DMS79 (cell line): ENCODE data around the gene TSPAN9.
"Not testable (repeated sequence)": the region's sequence is repeated elsewhere in the genome, so short reads cannot be mapped to it uniquely, and the experiment has no call there.

Experiments
- DNase-seq: peaks from one replicate; lab custom pipeline; 2025; lab: John Stamatoyannopoulos, UW

Gene TSPAN9

DNA sequence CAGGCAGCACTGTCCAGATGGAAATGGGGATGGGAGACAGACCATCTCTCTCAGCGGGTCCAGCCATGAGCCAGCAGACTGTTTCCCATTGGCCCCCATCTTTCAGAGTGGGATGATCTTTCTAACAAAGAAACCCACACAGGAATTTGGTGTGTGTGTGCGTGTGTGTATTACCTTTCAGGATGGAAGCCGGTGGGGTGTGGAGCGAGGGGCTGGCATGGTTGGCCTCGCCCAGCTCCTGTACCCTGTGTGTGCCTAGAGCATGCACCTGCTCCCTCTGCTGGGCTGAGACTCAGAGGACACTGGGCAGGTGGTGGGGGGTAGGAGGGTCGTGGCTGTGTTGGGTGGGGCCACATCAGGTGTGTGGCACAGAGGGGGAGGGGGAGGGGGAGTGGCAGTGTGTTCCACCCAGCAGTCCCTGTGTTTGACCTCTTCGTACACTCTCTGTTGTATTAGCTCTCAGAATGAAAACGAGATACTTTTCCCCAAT is 33.0 kb upstream of the TSPAN9 start:
- DNase-seq = no peak

- no peak for DNase-seq
These were observed 31.7 kb upstream of the TSPAN9 start for GRCh38 chr12:3045494-3045893.

- no peak for DNase-seq
These were observed 31.2 kb upstream of the TSPAN9 start for GRCh38 chr12:3045989-3046388.

- DNase-seq = no peak
These were observed 30.6 kb upstream of the TSPAN9 start for GRCh38 chr12:3046441-3047200.

- DNase-seq = no peak
These were observed 29.2 kb upstream of the TSPAN9 start for GRCh38 chr12:3047961-3048360.

DNA sequence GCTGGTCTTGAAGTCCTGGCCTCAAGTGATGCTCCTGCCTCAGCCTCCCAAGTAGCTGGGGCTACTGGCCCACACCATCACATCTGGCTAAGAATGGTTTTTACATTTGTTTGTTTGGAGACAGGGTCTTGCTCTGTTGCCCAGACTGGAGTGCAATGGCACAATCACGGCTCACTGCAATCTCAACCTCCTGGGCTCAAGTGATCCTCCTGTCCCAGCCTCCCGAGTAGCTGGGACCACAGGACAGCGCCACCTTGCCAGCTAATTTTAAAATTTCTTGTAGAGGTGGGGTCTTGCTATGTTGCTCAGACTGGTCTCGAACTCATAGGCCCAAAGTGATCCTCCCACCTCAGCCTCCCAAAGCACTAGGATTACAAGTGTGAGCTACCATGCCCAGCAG is 28.6 kb upstream of the TSPAN9 start:
- no peak for DNase-seq

DNA sequence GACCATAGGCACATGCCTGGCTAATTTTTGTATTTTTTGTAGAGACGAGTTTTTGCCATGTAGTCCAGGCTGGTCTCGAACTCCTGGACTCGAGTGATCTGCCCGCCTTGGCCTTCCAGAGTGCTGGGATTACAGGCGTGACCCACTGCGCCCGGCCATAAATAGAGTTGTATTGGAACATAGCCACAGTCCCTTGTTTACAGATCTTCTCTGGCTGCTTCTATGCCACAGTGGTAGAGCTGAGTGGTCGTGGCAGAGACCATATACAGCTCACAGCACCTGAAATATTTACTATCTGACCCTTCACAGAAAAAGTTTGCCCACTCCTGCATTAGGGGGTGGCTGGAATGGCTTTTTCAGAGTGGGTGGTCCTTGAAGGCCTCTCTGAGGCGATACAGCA is 28.0 kb upstream of the TSPAN9 start:
- DNase-seq = no peak

DNA sequence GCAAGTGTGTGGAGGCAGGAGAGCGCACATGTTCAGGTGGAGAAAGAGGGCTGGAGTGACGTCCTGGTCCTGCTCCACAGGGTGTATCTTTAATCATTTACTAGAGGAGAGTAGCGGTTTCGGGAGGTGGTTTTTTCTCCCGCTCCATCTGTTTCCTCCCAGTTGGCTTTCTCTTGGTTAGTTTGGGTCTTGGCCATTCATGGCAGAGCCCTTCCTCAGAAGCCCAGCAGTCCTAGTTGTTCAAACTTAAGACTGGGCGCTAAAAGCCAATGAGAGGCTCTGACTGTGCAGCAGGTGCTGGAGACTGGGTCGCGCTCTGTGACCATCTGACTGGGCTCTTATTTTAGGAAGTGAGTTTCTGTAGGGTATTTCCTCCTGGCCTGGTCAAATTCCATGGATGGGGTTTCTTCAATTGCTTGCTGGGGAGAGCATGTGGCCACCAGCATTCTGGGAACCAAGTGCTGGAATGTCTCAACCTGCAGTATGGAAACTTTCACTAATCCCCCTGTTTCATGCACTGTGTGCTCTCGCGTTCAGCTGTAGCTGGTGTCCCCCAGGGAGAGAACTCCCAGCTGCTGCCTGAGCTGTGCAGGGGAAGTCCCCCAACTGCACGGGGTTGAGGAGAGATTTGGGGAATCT is 27.4 kb upstream of the TSPAN9 start:
- DNase-seq = no peak

DNA sequence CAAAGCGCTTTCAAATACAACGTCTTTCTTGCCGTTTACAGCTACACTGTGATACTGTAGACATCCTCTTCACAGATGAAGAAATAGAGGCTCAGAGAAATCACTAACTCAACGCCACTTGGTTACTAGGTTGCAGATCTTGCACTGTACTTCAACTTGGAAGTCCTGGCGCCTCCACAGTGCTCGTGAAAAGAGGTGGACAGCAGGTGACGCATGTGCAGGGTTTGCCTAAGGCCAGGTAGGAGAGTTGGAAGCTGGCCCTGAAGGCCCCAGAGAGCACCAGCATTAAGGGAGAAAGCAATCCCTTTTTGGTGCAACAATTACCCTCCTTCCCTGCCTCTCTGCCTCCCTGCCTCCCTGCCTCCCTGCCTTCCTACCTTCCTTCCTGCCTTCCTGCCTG is 22.8 kb upstream of the TSPAN9 start:
- no peak for DNase-seq

- DNase-seq = no peak
These were observed 22.0 kb upstream of the TSPAN9 start for GRCh38 chr12:3055026-3055703.

GRCh38 chr12:3055704-3056467 is 21.3 kb upstream of the TSPAN9 start:
- DNase-seq = no peak

GRCh38 chr12:3061059-3061458 is 16.1 kb upstream of the TSPAN9 start:
- DNase-seq = no peak

DNA sequence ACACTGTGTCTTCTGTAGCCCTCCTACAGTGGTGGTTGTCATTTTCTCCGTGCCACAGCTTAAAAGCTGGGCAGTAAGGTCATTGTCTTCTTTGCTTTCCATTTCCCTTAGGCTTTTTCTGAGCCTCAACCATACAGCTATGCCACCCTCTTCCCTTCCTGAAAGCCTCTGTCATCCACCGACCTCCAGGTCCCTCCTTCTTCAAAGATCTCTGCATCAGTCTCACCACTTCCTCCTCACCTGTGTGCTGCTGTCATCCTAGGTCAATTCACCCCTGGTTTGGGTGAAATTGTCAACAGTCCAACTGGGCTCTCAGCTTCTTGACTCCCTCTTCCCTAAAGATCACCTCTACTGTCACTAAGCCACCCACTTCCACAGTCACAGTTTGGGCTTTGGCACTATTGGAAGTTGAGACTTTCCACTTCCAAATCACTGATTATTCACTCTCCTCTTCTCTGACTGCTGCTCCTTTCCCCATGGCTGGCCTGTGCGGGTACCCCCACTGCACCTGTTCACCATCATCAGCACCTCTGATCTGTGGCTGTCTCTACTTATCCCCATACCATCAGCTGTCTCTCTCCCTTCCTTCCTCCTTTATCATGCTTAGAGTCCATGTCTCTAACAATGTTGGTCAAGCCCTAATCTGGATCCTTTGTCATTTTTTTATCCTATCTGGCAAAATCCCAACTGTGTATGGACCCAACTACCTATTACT is 15.5 kb upstream of the TSPAN9 start:
- DNase-seq = no peak

DNA sequence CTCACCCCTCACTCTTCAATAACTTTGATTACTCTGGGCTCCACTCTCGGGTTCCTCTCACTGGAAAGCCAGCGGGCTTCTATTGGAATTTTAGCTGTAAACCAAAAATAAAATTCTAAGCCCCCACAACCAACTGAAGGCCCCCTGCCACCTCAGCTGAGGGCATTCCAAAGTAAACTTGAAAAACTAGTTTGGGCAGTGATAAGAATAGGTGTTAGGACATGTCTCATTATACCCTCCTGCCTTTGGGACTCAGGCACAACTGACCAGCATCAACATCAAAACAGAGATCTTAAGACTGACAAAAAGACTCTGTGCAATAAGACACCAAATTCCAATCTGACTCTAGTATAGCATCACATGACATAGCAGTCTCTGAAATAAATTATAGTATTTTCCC is 11.9 kb upstream of the TSPAN9 start:
- DNase-seq = no peak

GRCh38 chr12:3065846-3066245 is 11.3 kb upstream of the TSPAN9 start:
- not testable (repeated sequence) for DNase-seq

DNA sequence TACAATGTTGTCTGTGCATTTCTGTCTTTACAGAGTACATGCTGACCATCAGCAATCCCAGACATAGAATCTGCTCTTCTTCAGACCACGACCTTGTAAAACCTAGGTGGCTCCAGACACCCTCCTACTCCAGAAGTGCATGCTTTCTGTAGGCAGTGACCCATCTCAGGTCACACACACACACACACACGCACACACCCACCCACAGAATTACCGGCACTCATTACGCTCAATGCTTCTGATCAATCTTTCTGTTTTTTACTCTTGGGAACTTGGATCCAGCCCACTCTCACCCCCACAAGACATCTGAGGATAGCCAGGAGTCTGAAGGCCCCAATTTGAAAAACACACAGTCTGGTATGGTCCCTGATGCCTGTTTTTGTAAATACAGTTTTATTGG is 7.5 kb upstream of the TSPAN9 start:
- no peak for DNase-seq

DNA sequence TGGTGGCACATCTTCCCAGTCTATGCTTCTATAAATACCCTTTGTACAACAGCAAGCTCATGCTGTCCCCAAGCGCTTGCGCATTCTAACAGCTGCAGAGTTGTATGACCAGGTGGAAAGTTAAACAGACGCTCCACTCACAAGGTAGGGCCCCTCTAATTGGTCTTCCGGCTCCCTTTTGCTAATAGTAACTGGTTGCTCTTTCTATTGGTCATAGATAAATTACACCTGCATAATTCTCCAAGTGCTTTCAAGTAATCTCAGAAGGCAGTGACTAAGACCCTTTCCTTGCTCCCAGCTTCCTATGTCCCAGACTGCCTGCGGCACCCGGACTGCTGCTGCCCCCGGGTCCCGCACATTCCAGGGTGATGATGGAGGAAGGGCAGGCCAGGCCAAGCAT is 6.1 kb upstream of the TSPAN9 start:
- no peak for DNase-seq

GRCh38 chr12:3071710-3072109 is 5.5 kb upstream of the TSPAN9 start:
- DNase-seq = no peak

- DNase-seq = peak; percentile 49
These were observed 3.5 kb upstream of the TSPAN9 start for GRCh38 chr12:3073438-3074250.

DNA sequence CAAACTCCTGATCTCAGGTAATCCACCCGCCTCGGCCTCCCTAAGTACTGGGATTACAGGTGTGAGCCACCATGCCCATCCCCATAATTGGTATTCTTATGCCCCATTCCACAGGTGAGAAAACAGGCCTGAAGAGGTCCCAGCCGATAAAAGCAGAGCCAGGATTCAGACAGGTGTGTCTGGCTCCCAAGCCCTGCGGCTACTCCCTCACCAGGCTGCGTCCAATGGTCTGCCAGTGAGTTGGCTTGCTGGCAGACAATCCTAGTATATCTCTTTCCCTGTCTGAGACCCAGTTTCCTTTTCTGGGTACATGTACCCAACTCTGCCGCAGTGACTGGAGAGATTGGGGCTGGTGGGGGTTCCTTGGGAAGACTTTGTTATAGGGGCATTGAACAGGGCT is 1.9 kb upstream of the TSPAN9 start:
- DNase-seq = no peak

- DNase-seq = no peak
These were observed 448 bp downstream of the TSPAN9 start for GRCh38 chr12:3077572-3078081.
